WTC11 (cell line): ENCODE data around the gene PPP2R2C. TPM values are rescaled to one million over a fixed set of nuclear protein-coding genes. Genes with fewer than 3 reads are reported as not detected.

Experiments used
- ATAC-seq: fragments of 200-7000 bp; cut with Tn5 transposase; 2 replicates; pipeline ENCODE4 v1.10.0; 2021; ENCODE audit warnings: mild to moderate bottlenecking, moderate library complexity
- CTCF ChIA-PET: fragments of 300-600 bp; sonication (Branson Sonifier 250); formaldehyde crosslinking; loops from one replicate; lab custom pipeline; 2021; ENCODE audit warnings: antibody characterized with exemption; lab: Charles Lee
- POLR2A ChIA-PET: fragments of 350-600 bp; sonication (Branson Sonifier 250); formaldehyde crosslinking; loops from one replicate; lab custom pipeline; 2021; ENCODE audit warnings: antibody characterized with exemption; lab: Charles Lee
- DNase-seq: peaks from one replicate; pipeline ENCODE4 v3.0.0; 2021; ENCODE audit warnings: low spot score
- H3K27ac Mint-ChIP-seq: 2 replicates; pipeline ENCODE4 v1.8.0; 2021; ENCODE audit warnings: mixed read lengths
- H3K27me3 Mint-ChIP-seq: 2 replicates; pipeline ENCODE4 v1.8.0; 2021; ENCODE audit warnings: low read depth, mild to moderate bottlenecking, moderate library complexity, mixed read lengths
- H3K36me3 Mint-ChIP-seq: 2 replicates; pipeline ENCODE4 v1.8.0; 2021; ENCODE audit warnings: mixed read lengths
- H3K4me1 Mint-ChIP-seq: 2 replicates; pipeline ENCODE4 v1.8.0; 2022; ENCODE audit warnings: mixed read lengths
- H3K4me3 Mint-ChIP-seq: 2 replicates; pipeline ENCODE4 v1.8.0; 2021; ENCODE audit warnings: mild to moderate bottlenecking, moderate library complexity, mixed read lengths
- H3K9me3 Mint-ChIP-seq: 2 replicates; pipeline ENCODE4 v1.8.0; 2021; ENCODE audit warnings: mixed read lengths
- CREB1 ChIP-seq: sonication (generic); formaldehyde crosslinking; IDR thresholded peaks from 2 replicates; pipeline ENCODE4 v1.8.0; 2023; ENCODE audit warnings: mild to moderate bottlenecking, missing genetic modification reagents
- CTCF ChIP-seq: fragments of 200-600 bp; IDR thresholded peaks from 2 replicates; pipeline ENCODE4 v1.8.0; 2022; ENCODE audit warnings: antibody characterized with exemption
- ERG ChIP-seq: fragments of 250-450 bp; sonication (Bioruptor Pico); IDR thresholded peaks from 2 replicates; pipeline ENCODE4 v1.8.0; 2021; ENCODE audit warnings: mild to moderate bottlenecking
- FOXP1 ChIP-seq: sonication (generic); formaldehyde crosslinking; IDR thresholded peaks from 2 replicates; pipeline ENCODE4 v1.8.0; 2022; ENCODE audit warnings: missing genetic modification reagents, mild to moderate bottlenecking, moderate library complexity, borderline replicate concordance
- FOXP4 ChIP-seq: sonication (generic); formaldehyde crosslinking; IDR thresholded peaks from 2 replicates; pipeline ENCODE4 v1.8.0; 2022; ENCODE audit warnings: mild to moderate bottlenecking, missing genetic modification reagents
- GRHL2 ChIP-seq: fragments of 250-450 bp; sonication (Bioruptor Pico); IDR thresholded peaks from 2 replicates; pipeline ENCODE4 v1.8.0; 2022; ENCODE audit warnings: mild to moderate bottlenecking, moderate library complexity; ENCODE audit not compliant: insufficient replicate concordance, severe bottlenecking
- IRF2 ChIP-seq: sonication (generic); formaldehyde crosslinking; IDR thresholded peaks from 2 replicates; pipeline ENCODE4 v1.8.0; 2022; ENCODE audit warnings: low read depth, missing genetic modification reagents, borderline replicate concordance
- NR2C2 ChIP-seq: sonication (generic); formaldehyde crosslinking; IDR thresholded peaks from 2 replicates; pipeline ENCODE4 v1.8.0; 2022; ENCODE audit warnings: mild to moderate bottlenecking, missing genetic modification reagents
- RORB ChIP-seq: fragments of 250-450 bp; sonication (Bioruptor Pico); IDR thresholded peaks from 2 replicates; pipeline ENCODE4 v1.9.0; 2021; ENCODE audit warnings: mild to moderate bottlenecking
- TEAD1 ChIP-seq: sonication (generic); formaldehyde crosslinking; IDR thresholded peaks from 2 replicates; pipeline ENCODE4 v1.8.0; 2022; ENCODE audit warnings: mild to moderate bottlenecking, missing genetic modification reagents
- USF2 ChIP-seq: sonication (generic); formaldehyde crosslinking; IDR thresholded peaks from 2 replicates; pipeline ENCODE4 v1.8.1; 2023; ENCODE audit warnings: mild to moderate bottlenecking, missing genetic modification reagents, moderate library complexity
- ZNF121 ChIP-seq: sonication (generic); formaldehyde crosslinking; IDR thresholded peaks from 2 replicates; pipeline ENCODE4 v1.8.0; 2023; ENCODE audit warnings: missing genetic modification reagents
- ZNF138 ChIP-seq: sonication (generic); formaldehyde crosslinking; conservative IDR thresholded peaks from 2 replicates; pipeline ENCODE4 v1.8.1; 2022; ENCODE audit warnings: mild to moderate bottlenecking, moderate library complexity, missing genetic modification reagents
- ZNF219 ChIP-seq: sonication (generic); formaldehyde crosslinking; IDR thresholded peaks from 2 replicates; pipeline ENCODE4 v1.8.0; 2023; ENCODE audit warnings: missing genetic modification reagents, mild to moderate bottlenecking, borderline replicate concordance
- ZNF423 ChIP-seq: fragments of 250-450 bp; sonication (Bioruptor Pico); IDR thresholded peaks from 2 replicates; pipeline ENCODE4 v2.1.2; 2022; ENCODE audit warnings: mild to moderate bottlenecking, moderate library complexity
- total RNA-seq: library from RNA; stranded (reverse); gene quantifications from 3 replicates; pipeline ENCODE4 v1.2.3, GENCODE V29; 2021

Gene PPP2R2C
- total RNA-seq, 1 experiment from 2014 or later, result 11.5 TPM

- no peak for DNase-seq
- ChIA-PET CTCF (interaction anchor here (1.0 to 2.1 kb wide), 2 partner anchors 9 to 82 kb away, joined by 5 to 8 read pairs; no protein-coding TSS in a partner anchor), POLR2A (no interaction called here)
- Mint-ChIP-seq H3K9me3 (no peaks in the 10 kb centered on the region), H3K36me3 (no peaks in the 10 kb centered on the region), H3K4me3 (no peak overlapping the region), H3K27ac (no peak overlapping the region), H3K4me1 (peaks cover 8% of the 10 kb centered on the region), H3K27me3 (peaks cover 24% of the 10 kb centered on the region)
- TF ChIP-seq FOXP1 (CRISPR knock-in tag), result no peak
- TF ChIP-seq ERG (CRISPR knock-in tag), result no peak
- peak; percentile 83 for ATAC-seq
Measured at GRCh38 chr4:6464842-6465588, 7.4 kb downstream of the PPP2R2C start.

GRCh38 chr4:6463311-6464289, 8.8 kb downstream of the PPP2R2C start:
- Mint-ChIP-seq H3K27me3 (peaks cover 10% of the 10 kb centered on the region), H3K9me3 (peaks cover 2% of the 10 kb centered on the region; the same call in 1 of the 2 replicates), H3K4me3 (no peak overlapping the region), H3K36me3 (no peaks in the 10 kb centered on the region), H3K4me1 (peaks cover 8% of the 10 kb centered on the region), H3K27ac (no peak overlapping the region)
- ChIA-PET POLR2A (no interaction called here), CTCF (no interaction called here)
- TF ChIP-seq IRF2 (no peak), CREB1 (CRISPR knock-in tag) (no peak), ZNF423 (peak; percentile 89), TEAD1 (CRISPR knock-in tag) (no peak), ZNF219 (CRISPR knock-in tag) (no peak), ZNF121 (0 out of 2 replicates have a peak, but pooled peaks have one; percentile 20), FOXP1 (CRISPR knock-in tag) (no peak), CTCF (no peak), GRHL2 (CRISPR knock-in tag) (no peak), ZNF138 (CRISPR knock-in tag) (no peak), RORB (CRISPR knock-in tag) (no peak), NR2C2 (no peak), USF2 (no peak), FOXP4 (CRISPR knock-in tag) (no peak)
- ATAC-seq (peak; percentile 55), DNase-seq (no peak)
